Retinal pigment epithelial cell (primary cell): ENCODE results near the gene SIX3.

Experiments used
- DNase-seq: peaks from one replicate; pipeline ENCODE4 v3.0.0-alpha.2; 2010; ENCODE audit warnings: low read depth
- H3K4me3 ChIP-seq: 2 replicates; pipeline ENCODE4 v1.5.1; 2011; ENCODE audit warnings: mild to moderate bottlenecking, low read length, control low read depth, moderate library complexity
- TF ChIP-seq, protein P1 (sequence below): conservative IDR thresholded peaks from 2 replicates; pipeline ENCODE4 v1.5.1; 2011; ENCODE audit warnings: low read depth, low read length, control low read depth, inconsistent platforms

SIX3 gene

DNA sequence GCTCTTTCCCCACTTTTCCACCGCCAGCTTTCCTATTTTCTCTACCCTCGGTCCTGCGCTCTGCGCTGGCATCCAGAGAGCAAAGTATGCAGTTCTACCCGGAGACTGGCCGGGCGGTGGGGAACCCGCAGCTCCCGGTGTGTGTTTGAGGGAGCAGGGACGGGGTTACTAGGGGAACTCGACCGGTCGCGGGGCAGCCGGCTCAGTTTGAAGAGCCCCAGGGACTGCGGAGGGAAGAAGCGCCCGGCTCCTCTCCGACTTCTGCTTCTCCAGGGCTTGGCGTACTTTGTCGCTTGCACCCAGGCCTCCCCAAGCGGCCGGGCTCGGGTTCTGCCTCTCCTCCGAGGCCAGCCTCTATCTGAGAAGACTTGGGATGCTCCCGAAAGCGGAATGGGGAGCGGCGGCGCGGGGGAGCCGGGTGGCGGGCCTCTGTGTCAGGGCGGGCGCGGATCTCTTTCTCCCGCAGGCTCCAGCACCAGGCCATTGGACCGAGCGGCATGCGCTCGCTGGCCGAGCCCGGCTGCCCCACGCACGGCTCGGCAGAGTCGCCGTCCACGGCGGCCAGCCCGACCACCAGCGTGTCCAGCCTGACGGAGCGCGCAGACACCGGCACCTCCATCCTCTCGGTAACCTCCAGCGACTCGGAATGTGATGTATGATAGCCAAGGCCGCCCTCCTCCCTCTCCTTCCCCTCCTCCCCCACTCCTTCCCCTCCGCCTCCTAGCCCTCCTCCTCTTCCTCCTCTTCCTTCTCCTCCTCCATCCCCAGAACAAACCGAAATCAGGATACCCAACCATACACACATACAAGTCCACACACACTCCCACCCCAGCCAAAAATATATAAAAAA, 2.8 kb downstream of the SIX3 start:
- TF ChIP-seq, protein P1, sequence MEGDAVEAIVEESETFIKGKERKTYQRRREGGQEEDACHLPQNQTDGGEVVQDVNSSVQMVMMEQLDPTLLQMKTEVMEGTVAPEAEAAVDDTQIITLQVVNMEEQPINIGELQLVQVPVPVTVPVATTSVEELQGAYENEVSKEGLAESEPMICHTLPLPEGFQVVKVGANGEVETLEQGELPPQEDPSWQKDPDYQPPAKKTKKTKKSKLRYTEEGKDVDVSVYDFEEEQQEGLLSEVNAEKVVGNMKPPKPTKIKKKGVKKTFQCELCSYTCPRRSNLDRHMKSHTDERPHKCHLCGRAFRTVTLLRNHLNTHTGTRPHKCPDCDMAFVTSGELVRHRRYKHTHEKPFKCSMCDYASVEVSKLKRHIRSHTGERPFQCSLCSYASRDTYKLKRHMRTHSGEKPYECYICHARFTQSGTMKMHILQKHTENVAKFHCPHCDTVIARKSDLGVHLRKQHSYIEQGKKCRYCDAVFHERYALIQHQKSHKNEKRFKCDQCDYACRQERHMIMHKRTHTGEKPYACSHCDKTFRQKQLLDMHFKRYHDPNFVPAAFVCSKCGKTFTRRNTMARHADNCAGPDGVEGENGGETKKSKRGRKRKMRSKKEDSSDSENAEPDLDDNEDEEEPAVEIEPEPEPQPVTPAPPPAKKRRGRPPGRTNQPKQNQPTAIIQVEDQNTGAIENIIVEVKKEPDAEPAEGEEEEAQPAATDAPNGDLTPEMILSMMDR, result no peak
- no peak for DNase-seq
- peak overlapping the region; percentile 100 for H3K4me3 ChIP-seq

DNA sequence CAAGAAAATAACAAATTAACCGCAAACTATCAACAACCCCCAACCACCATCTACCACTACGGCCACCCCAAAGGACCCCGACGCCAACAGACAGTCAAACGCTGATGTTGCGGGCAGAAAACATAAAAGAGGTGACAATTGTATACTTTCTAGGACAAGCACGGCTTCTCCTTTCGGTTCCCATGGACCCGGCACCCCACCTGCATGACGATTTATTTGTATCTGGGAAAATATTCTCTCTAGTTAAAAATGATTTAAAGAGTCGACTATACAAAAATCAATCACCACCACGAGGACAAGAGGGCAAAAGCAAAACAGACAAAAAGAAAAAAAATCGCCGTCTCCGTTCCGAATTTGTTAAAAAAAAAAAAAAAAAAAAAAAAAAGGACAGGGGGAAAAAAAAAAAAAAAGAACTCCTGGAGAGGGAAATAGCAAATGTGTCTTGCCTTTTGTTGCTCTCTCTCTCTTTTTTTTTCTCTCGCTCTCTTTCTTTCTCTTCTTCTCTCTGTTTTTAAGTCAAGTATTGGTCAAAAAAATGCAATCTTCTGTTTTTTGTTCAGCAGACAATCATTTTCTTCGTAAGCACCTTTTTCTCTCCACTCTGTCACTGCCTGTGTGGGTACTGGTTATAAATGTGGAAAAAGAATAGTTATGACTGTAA, 3.6 kb downstream of the SIX3 start:
- TF ChIP-seq, protein P1, result no peak
- DNase-seq, result no peak
- peak overlapping the region; percentile 100 for H3K4me3 ChIP-seq

DNA sequence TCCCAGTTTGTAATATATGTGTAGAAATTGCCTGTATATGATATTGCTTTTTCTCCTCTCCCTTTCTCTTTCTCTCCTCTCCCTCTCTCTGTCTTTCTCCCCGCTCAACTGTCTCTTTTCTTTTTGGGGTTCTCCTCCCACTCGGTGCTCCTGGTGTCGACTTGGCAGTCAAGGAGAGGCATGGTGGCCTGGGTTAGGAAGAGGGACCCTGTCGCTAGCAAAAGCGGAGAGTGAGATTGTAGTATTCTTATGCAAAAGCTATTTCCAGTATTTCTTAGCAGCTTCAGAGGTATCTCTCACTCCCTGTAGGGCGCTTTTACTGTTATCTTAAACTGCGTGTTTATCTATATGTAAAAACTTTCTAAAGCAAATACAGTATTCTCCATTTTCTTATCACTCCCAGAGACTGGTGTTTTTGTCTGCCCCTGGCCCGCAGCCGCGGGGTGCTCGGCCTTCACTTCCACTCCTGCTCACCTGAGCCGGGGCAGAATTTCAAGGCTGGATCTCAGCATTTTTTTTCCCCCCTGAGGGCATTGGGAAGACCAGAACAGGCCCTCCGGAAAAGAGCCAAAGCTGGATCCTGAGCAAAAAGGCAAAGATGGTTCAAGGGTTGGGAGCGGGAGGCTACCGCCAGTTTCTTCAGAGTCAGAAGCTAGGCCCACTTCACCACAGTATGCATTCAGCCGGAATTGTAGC, 4.3 kb downstream of the SIX3 start:
- TF ChIP-seq, protein P1, result no peak
- H3K4me3 ChIP-seq, result peak overlapping the region; percentile 100
- no peak for DNase-seq

DNA sequence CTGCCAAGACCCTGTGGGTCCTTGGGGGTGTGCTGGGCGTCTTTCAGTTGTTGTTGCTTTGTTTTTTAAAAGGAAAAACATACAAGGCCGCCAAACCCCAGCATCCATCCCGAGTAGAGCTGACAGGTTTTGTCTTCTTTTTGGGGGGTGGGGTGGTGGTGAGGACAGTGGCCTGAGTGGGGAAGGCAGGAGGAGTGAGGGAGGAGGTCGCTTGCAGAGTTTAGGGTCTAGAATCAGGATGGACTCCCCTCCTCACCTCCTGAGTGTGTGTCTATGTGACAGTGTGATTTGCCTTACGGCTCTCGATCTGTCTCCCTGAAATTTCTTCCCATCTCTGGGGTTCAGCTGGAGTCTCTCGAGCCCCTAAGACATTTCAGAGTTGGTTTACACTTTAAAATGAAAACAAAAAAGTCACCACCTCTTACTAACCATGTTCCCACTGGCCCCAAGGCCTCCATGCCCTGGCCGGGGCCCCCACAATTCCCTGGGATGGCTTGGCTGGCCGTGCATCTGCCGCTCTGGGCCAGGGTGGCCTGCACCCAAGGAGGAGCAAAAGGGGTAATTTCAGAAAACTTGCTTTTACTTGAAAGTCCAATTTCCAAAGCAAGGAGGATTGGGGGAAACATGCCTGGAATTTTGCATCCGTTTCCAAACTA, 5.0 kb downstream of the SIX3 start:
- no peak for DNase-seq
- TF ChIP-seq, protein P1, result no peak
- peak overlapping the region; percentile 100 for H3K4me3 ChIP-seq

DNA sequence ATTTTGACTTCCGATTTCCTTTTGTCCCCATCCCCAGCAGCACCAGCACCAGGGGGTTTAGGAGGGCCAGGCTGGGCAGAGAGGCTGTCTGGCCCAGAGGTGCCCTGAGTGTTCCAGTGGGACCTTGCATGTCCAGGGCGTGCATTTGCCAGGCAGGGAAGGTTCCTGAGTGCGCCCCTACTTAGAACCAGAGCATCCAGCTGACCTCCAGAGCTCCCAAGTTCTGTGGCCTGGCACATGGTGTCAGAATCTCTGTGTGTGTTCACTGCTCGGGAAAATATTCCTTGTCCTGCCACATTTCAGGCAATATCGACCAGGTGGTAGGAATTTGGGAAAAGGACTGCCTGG, 5.5 kb downstream of the SIX3 start:
- TF ChIP-seq, protein P1, result no peak
- no peak for DNase-seq
- H3K4me3 ChIP-seq, result peak overlapping the region; percentile 100

DNA sequence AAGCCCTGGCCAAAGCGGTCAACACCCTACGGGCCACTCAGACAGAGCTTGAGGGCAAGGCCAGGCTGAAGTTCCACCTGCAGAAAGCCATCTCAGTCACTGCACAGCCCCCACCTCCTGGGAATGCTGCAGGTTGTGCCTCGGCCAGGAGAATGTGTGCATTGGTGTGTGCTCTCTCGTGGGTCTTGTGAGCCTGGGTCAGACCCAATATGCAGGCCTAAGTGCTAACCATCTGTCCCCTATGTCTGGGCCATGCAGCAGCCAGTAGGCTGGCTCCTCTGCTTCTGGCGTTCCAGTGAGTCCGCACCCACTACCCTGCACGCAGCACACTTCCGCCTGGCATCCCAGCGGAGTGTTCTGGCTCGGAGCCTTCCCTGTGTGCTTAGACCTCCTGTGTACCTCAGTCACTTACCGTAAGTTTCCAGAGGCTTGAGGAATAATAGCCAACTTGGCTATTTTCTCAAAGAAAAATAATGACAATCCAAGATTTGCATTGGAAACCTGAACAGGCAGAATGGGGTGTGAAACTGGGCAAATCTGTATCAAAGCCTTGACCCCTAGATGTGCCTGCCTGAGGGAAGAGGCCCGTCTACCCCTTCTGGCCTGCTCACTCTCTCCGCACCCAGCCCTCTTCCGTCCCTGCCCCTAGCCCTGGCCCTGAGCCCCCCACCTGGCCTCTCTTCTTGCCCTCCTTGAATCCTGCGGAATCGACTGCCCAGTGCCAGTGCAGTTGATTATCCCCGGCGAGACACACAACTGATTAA, 7.2 kb downstream of the SIX3 start:
- no peak for DNase-seq
- peak overlapping the region; percentile 100 for H3K4me3 ChIP-seq
- TF ChIP-seq, protein P1, result no peak
